PC-3 (cell line): ENCODE data around the gene MBNL3. TPM values are rescaled to one million over a fixed set of nuclear protein-coding genes. Genes with fewer than 3 reads are reported as not detected.

Experiments
- ATAC-seq: fragments of 200-7000 bp; cut with Tn5 transposase; 2 replicates; pipeline ENCODE4 v1.9.1; 2020; ENCODE audit warnings: mild to moderate bottlenecking, moderate library complexity
- BruUV-seq: library from RNA; stranded (reverse); fragments of 400-500 nt; replicated peaks from 2 replicates; lab custom pipeline; 2021; lab: Mats Ljungman, UMichigan
- CTCF ChIA-PET: fragments of 300-600 bp; sonication (Branson Sonifier 250); formaldehyde crosslinking; loops from one replicate; lab custom pipeline; 2022; ENCODE audit warnings: antibody characterized with exemption; lab: Charles Lee
- POLR2A ChIA-PET: fragments of 300-600 bp; sonication (Branson Sonifier 250); formaldehyde crosslinking; loops from one replicate; lab custom pipeline; 2022; ENCODE audit warnings: antibody characterized with exemption; ENCODE audit not compliant: unreplicated experiment; lab: Charles Lee
- DNase-seq: peaks from one replicate; pipeline ENCODE4 v3.0.0-alpha.2; 2015
- H2AFZ ChIP-seq: fragments of 300-600 bp; sonication (generic); 2 replicates; pipeline ENCODE4 v1.6.0; 2016; ENCODE audit warnings: antibody characterized with exemption, low read length
- H3F3A ChIP-seq: fragments of 300-600 bp; sonication (generic); one replicate; pipeline ENCODE4 v1.6.0; 2017; ENCODE audit warnings: antibody characterized with exemption, low read length, control low read depth, mild to moderate bottlenecking; ENCODE audit not compliant: unreplicated experiment
- H3K27ac ChIP-seq: fragments of 300-600 bp; sonication (generic); 2 replicates; pipeline ENCODE4 v1.5.1; 2016; ENCODE audit warnings: mild to moderate bottlenecking, low read length
- H3K27me3 ChIP-seq: fragments of 300-600 bp; sonication (generic); 2 replicates; pipeline ENCODE4 v1.6.1; 2016; ENCODE audit warnings: low read length, mixed read lengths
- H3K36me3 ChIP-seq: fragments of 300-600 bp; sonication (generic); 2 replicates; pipeline ENCODE4 v1.6.1; 2016; ENCODE audit warnings: low read depth, mixed run types, low read length, mixed read lengths
- H3K4me1 ChIP-seq: fragments of 300-600 bp; sonication (generic); 2 replicates; pipeline ENCODE4 v1.5.1; 2016; ENCODE audit warnings: low read length; ENCODE audit not compliant: insufficient read depth
- H3K4me2 ChIP-seq: fragments of 300-600 bp; sonication (generic); 2 replicates; pipeline ENCODE4 v1.6.0; 2016; ENCODE audit warnings: low read length
- H3K4me3 ChIP-seq: fragments of 300-600 bp; sonication (generic); 2 replicates; pipeline ENCODE4 v1.5.1; 2016; ENCODE audit warnings: mild to moderate bottlenecking, low read length, mixed read lengths
- H3K79me2 ChIP-seq: fragments of 300-600 bp; sonication (generic); 2 replicates; pipeline ENCODE4 v1.6.1; 2017; ENCODE audit warnings: low read length, mixed read lengths
- H3K9ac ChIP-seq: fragments of 300-600 bp; sonication (generic); 2 replicates; pipeline ENCODE4 v1.6.0; 2016; ENCODE audit warnings: mild to moderate bottlenecking, low read length
- H3K9me2 ChIP-seq: fragments of 300-600 bp; sonication (generic); replicated peaks from 2 replicates; pipeline ENCODE4 v1.6.1; 2016; ENCODE audit warnings: mixed run types, low read length, mixed read lengths
- H3K9me3 ChIP-seq: fragments of 300-600 bp; sonication (generic); 2 replicates; pipeline ENCODE4 v1.6.1; 2016; ENCODE audit warnings: low read length, mixed read lengths
- H4K20me1 ChIP-seq: fragments of 300-600 bp; sonication (generic); 2 replicates; pipeline ENCODE4 v1.6.1; 2016; ENCODE audit warnings: low read length, mixed read lengths
- EZH2 ChIP-seq: fragments of 300-600 bp; sonication (generic); IDR thresholded peaks from one replicate; pipeline ENCODE4 v1.6.1; 2017; ENCODE audit warnings: antibody characterized with exemption, mild to moderate bottlenecking, low read length; ENCODE audit not compliant: unreplicated experiment
- EZH2phosphoT487 ChIP-seq: fragments of 300-600 bp; sonication (generic); IDR thresholded peaks from 2 replicates; pipeline ENCODE4 v1.6.1; 2018; ENCODE audit warnings: mild to moderate bottlenecking, antibody characterized with exemption, low read length, borderline replicate concordance
- intact Hi-C: fragments of 100-400 bp; cut with micrococcal nuclease; formaldehyde crosslinking; loops from 2 replicates; pipeline ENCODE4 v1.9.0; 2023
- total RNA-seq: library from RNA; depleted of rRNA; stranded (reverse); fragments of >200 nt; gene quantifications from 2 replicates; pipeline ENCODE4 v1.2.3, GENCODE V29; 2014
- TF ChIP-seq, protein P1 (sequence below): fragments of 300-600 bp; sonication (generic); conservative IDR thresholded peaks from 2 replicates; pipeline ENCODE4 v1.5.1; 2017; ENCODE audit warnings: antibody characterized with exemption, low read depth, mild to moderate bottlenecking, low read length

Gene MBNL3
- total RNA-seq, 1 experiment from 2014 or later = 4.4 TPM

DNA sequence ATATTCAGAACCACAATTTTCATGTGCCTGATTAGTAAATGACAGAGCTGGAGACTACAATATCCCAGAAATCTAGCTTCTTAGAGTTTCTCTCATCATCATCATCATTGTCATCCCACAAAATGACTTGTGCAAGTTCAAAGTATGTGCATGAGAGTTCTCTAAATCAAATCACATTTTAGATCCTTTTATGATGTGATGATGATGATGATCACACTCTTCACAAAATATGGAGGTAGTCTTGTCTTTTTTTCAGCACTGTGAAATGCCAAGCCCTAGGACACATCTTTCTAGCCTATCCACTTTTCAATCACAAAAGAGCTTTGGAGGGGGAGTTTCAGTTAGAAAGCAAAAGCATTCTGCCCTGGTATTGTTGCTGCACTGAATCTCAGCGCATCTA, 7.4 kb downstream of the MBNL3 start:
- intact Hi-C loops = loop anchor here (10.0 kb wide), 1 partner anchor 87 kb away; no protein-coding TSS in a partner anchor
- Histone ChIP-seq H3F3A (no peaks in the 10 kb centered on the region), H4K20me1 (no peaks in the 10 kb centered on the region), H3K9me2 (no peaks in the 10 kb centered on the region), H3K4me1 (peaks cover 20% of the 10 kb centered on the region), H3K27ac (no peak overlapping the region), H3K9ac (no peak overlapping the region), H3K27me3 (no peaks in the 10 kb centered on the region), H3K36me3 (no peaks in the 10 kb centered on the region), H2AFZ (peak overlapping the region; percentile 70; the same call in 1 of the 2 replicates), H3K4me2 (peak overlapping the region; percentile 75), H3K9me3 (no peaks in the 10 kb centered on the region), H3K79me2 (no peaks in the 10 kb centered on the region), H3K4me3 (no peak overlapping the region)
- no peak for ATAC-seq
- TF ChIP-seq EZH2phosphoT487 (no peak), EZH2 (no peak)
- TF ChIP-seq, protein P1, sequence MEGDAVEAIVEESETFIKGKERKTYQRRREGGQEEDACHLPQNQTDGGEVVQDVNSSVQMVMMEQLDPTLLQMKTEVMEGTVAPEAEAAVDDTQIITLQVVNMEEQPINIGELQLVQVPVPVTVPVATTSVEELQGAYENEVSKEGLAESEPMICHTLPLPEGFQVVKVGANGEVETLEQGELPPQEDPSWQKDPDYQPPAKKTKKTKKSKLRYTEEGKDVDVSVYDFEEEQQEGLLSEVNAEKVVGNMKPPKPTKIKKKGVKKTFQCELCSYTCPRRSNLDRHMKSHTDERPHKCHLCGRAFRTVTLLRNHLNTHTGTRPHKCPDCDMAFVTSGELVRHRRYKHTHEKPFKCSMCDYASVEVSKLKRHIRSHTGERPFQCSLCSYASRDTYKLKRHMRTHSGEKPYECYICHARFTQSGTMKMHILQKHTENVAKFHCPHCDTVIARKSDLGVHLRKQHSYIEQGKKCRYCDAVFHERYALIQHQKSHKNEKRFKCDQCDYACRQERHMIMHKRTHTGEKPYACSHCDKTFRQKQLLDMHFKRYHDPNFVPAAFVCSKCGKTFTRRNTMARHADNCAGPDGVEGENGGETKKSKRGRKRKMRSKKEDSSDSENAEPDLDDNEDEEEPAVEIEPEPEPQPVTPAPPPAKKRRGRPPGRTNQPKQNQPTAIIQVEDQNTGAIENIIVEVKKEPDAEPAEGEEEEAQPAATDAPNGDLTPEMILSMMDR = no peak
- ChIA-PET CTCF (no interaction called here), POLR2A (no interaction called here)
- BruUV-seq = no TSS peak
- DNase-seq = no peak

DNA sequence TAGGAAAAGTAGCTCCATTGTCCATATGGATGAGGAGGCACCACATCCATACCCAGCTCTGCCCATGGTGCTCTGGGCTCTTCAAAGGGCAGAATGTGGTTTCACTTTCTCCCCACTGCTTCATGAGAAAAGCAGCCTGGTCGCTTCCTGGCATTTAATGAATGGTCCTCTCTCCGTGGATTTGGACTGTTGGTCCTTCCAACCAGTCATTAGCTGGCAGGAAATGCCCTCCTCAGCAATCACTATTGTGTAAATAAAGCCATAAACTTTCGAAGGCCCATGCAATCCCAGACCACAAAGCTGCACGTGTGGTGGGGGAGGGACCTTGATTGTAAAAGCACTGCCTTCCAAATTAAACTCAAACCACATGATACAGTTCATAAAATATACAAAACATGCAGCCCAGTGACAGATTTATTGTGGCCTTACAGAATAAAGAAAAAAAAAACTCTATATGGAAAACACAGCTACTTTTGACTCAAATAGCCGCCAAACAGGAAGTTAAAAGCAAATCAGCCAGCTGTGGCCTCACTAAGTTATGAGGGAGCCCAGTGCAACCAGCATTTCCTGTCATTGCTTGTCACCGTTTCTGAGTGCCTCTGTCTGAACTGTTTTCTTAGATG, 8.1 kb downstream of the MBNL3 start:
- H3K9me2 ChIP-seq = no peaks in the 10 kb centered on the region
- DNase-seq = peak; percentile 60
- H3K4me2 ChIP-seq = peak overlapping the region; percentile 75
- peak overlapping the region; percentile 55 for H3K4me3 ChIP-seq
- peak overlapping the region; percentile 14; the same call in 1 of the 2 replicates for H3K9ac ChIP-seq
- H3K79me2 ChIP-seq = no peaks in the 10 kb centered on the region
- peak; percentile 84 for ATAC-seq
- H3K4me1 ChIP-seq = peaks cover 20% of the 10 kb centered on the region
- peak overlapping the region; percentile 70 for H2AFZ ChIP-seq
- no peaks in the 10 kb centered on the region for H3K36me3 ChIP-seq
- intact Hi-C loops = loop anchor here (10.0 kb wide), 1 partner anchor 86 kb away; no protein-coding TSS in a partner anchor
- H4K20me1 ChIP-seq = no peaks in the 10 kb centered on the region
- H3K27ac ChIP-seq = peak overlapping the region; percentile 54
- ChIA-PET POLR2A (interaction anchor here (0.6 to 0.7 kb wide), 2 partner anchors 404 to 1636 kb away, joined by 4 to 5 read pairs; no protein-coding TSS in a partner anchor), CTCF (interaction anchor here (0.6 kb wide), 1 partner anchor 243 kb away, joined by 3 read pairs; no protein-coding TSS in a partner anchor)
- no peaks in the 10 kb centered on the region for H3K9me3 ChIP-seq
- no peaks in the 10 kb centered on the region for H3F3A ChIP-seq
- no TSS peak for BruUV-seq
- TF ChIP-seq EZH2 (no peak), EZH2phosphoT487 (no peak)
- TF ChIP-seq, protein P1 = no peak
- H3K27me3 ChIP-seq = no peaks in the 10 kb centered on the region
